HepG2 (cell line): ENCODE measurements around the gene ART5. TPM values are rescaled to one million over a fixed set of nuclear protein-coding genes. Genes with fewer than 3 reads are reported as not detected.

Source experiments
- AHR ChIP-seq: IDR thresholded peaks from 2 replicates; pipeline ENCODE4 v1.6.1; 2018; ENCODE audit warnings: missing genetic modification reagents, missing compliant biosample characterization
- ATF1 ChIP-seq: IDR thresholded peaks from 2 replicates; pipeline ENCODE4 v1.6.1; 2016; ENCODE audit warnings: mild to moderate bottlenecking, control low read depth
- CAMTA2 ChIP-seq: sonication (generic); formaldehyde crosslinking; IDR thresholded peaks from 2 replicates; pipeline ENCODE4 v1.4.0; 2020; ENCODE audit warnings: mild to moderate bottlenecking, missing genetic modification reagents, borderline replicate concordance
- HDAC1 ChIP-seq: sonication (generic); formaldehyde crosslinking; IDR thresholded peaks from 2 replicates; pipeline ENCODE4 v1.5.1; 2020; ENCODE audit warnings: mild to moderate bottlenecking, missing genetic modification reagents
- HIC2 ChIP-seq: sonication (generic); formaldehyde crosslinking; IDR thresholded peaks from 2 replicates; pipeline ENCODE4 v1.9.0; 2022; ENCODE audit warnings: low read depth, missing genetic modification reagents
- HIVEP1 ChIP-seq: sonication (generic); formaldehyde crosslinking; IDR thresholded peaks from 2 replicates; pipeline ENCODE4 v1.4.0; 2020; ENCODE audit warnings: mild to moderate bottlenecking, missing genetic modification reagents
- JDP2 ChIP-seq: sonication (generic); formaldehyde crosslinking; IDR thresholded peaks from 2 replicates; pipeline ENCODE4 v1.8.1; 2022; ENCODE audit warnings: missing genetic modification reagents, borderline replicate concordance
- MAF1 ChIP-seq: sonication (generic); formaldehyde crosslinking; IDR thresholded peaks from 2 replicates; pipeline ENCODE4 v1.5.0; 2020; ENCODE audit warnings: missing genetic modification reagents, borderline replicate concordance
- MBD4 ChIP-seq: IDR thresholded peaks from 2 replicates; pipeline ENCODE4 v1.6.1; 2012; ENCODE audit warnings: low read length, inconsistent platforms, borderline replicate concordance
- MEIS1 ChIP-seq: sonication (generic); formaldehyde crosslinking; IDR thresholded peaks from 2 replicates; pipeline ENCODE4 v1.9.0; 2021; ENCODE audit warnings: mild to moderate bottlenecking, missing genetic modification reagents, moderate library complexity, borderline replicate concordance
- NAIF1 ChIP-seq: sonication (generic); formaldehyde crosslinking; IDR thresholded peaks from 2 replicates; pipeline ENCODE4 v1.5.0; 2020; ENCODE audit warnings: mild to moderate bottlenecking, missing genetic modification reagents, borderline replicate concordance
- NCOA5 ChIP-seq: sonication (generic); formaldehyde crosslinking; IDR thresholded peaks from 2 replicates; pipeline ENCODE4 v1.4.0; 2020; ENCODE audit warnings: missing genetic modification reagents
- NFE2L2 ChIP-seq: fragments of 150-350 bp; IDR thresholded peaks from 2 replicates; pipeline ENCODE4 v1.6.1; 2014; ENCODE audit warnings: low read length
- POLR2A ChIP-seq, 2 experiments: IDR thresholded peaks; 2 replicates each; pipeline ENCODE4 v1.6.1; 2011; ENCODE audit warnings: low read depth in 2 of 2, low read length in 2 of 2, mild to moderate bottlenecking in 1 of 2, moderate library complexity in 1 of 2; ENCODE audit not compliant: insufficient read depth in 1 of 2
- PPARG ChIP-seq: conservative IDR thresholded peaks from 2 replicates; pipeline ENCODE4 v1.6.1; 2016; ENCODE audit warnings: missing biosample characterization, missing genetic modification reagents
- RFX3 ChIP-seq: IDR thresholded peaks from 2 replicates; pipeline ENCODE4 v1.6.1; 2016; ENCODE audit warnings: missing biosample characterization, missing genetic modification reagents
- STAT5B ChIP-seq: sonication (generic); formaldehyde crosslinking; IDR thresholded peaks from 2 replicates; pipeline ENCODE4 v1.4.0; 2020; ENCODE audit warnings: missing genetic modification reagents
- TBP ChIP-seq: sonication (generic); formaldehyde crosslinking; IDR thresholded peaks from 2 replicates; pipeline ENCODE4 v1.5.0; 2020; ENCODE audit warnings: missing genetic modification reagents
- TIGD3 ChIP-seq: sonication (generic); formaldehyde crosslinking; IDR thresholded peaks from 2 replicates; pipeline ENCODE4 v1.5.1; 2020; ENCODE audit warnings: mild to moderate bottlenecking, missing genetic modification reagents, borderline replicate concordance
- TSC22D2 ChIP-seq: sonication (generic); formaldehyde crosslinking; IDR thresholded peaks from 2 replicates; pipeline ENCODE4 v1.5.1; 2020; ENCODE audit warnings: missing genetic modification reagents, mild to moderate bottlenecking, borderline replicate concordance
- U2AF2 ChIP-seq: fragments of 200-400 bp; formaldehyde crosslinking; IDR thresholded peaks from 2 replicates; pipeline ENCODE4 v1.6.1; 2017; ENCODE audit warnings: low read depth, mild to moderate bottlenecking, low read length
- ZBTB46 ChIP-seq: sonication (generic); formaldehyde crosslinking; IDR thresholded peaks from 2 replicates; pipeline ENCODE4 v1.4.0; 2020; ENCODE audit warnings: mild to moderate bottlenecking, missing genetic modification reagents, borderline replicate concordance
- ZC3H4 ChIP-seq: sonication (generic); formaldehyde crosslinking; IDR thresholded peaks from 2 replicates; pipeline ENCODE4 v1.4.0; 2020; ENCODE audit warnings: missing genetic modification reagents, borderline replicate concordance
- ZNF17 ChIP-seq: sonication (generic); formaldehyde crosslinking; IDR thresholded peaks from 2 replicates; pipeline ENCODE4 v1.5.0; 2020; ENCODE audit warnings: mild to moderate bottlenecking, missing genetic modification reagents
- ZNF235 ChIP-seq: sonication (generic); formaldehyde crosslinking; IDR thresholded peaks from 2 replicates; pipeline ENCODE4 v1.8.1; 2023; ENCODE audit warnings: mild to moderate bottlenecking, missing genetic modification reagents, borderline replicate concordance
- ZNF670 ChIP-seq: sonication (generic); formaldehyde crosslinking; IDR thresholded peaks from 2 replicates; pipeline ENCODE4 v1.8.0; 2022; ENCODE audit warnings: mild to moderate bottlenecking, missing genetic modification reagents, borderline replicate concordance
- ZNF775 ChIP-seq: sonication (generic); formaldehyde crosslinking; IDR thresholded peaks from 2 replicates; pipeline ENCODE4 v1.4.0; 2020; ENCODE audit warnings: missing genetic modification reagents, mild to moderate bottlenecking, moderate library complexity, borderline replicate concordance
- ZNF790 ChIP-seq: sonication (generic); formaldehyde crosslinking; IDR thresholded peaks from 2 replicates; pipeline ENCODE4 v1.8.0; 2022; ENCODE audit warnings: missing genetic modification reagents, mild to moderate bottlenecking, borderline replicate concordance
- polyA plus RNA-seq, 8 experiments: library from polyadenylated mRNA; depleted of rRNA in 3 of 8; stranded (reverse) in 7 of 8; unstranded in 1 of 8; fragments of >200 nt; fragmentation: Illumina TruSeq in 4 of 8; extraction: Trizol in 4 of 8; gene quantifications; 2 replicates each; pipeline versions ENCODE4 v1.2.1 to v1.2.3, GENCODE V29; 2011 to 2016; ENCODE audit warnings: low read depth in 4 of 8, missing spikeins in 1 of 8, mixed read lengths in 1 of 8; ENCODE audit not compliant: insufficient read depth in 1 of 8
- total RNA-seq, 5 experiments: library from RNA; depleted of rRNA; stranded (reverse); fragments of >200 nt; fragmentation: Illumina TruSeq; extraction: Trizol; gene quantifications; 2 replicates each; pipeline ENCODE4 v1.2.3, GENCODE V29; 2016; ENCODE audit warnings: low read depth in 1 of 5

The ART5 gene
- total and polyA plus RNA-seq, 2 of the 13 experiments (the other 11 are each of a cell fraction or from before 2014, with no cell fraction given): 0.55 to 0.93 TPM

- no peak for TF ChIP-seq HIC2
- no peak for TF ChIP-seq ZNF235 (CRISPR knock-in tag)
- peak; percentile 70; the same call in 1 of the 2 replicates for TF ChIP-seq ZNF670 (CRISPR knock-in tag)
- TF ChIP-seq ZNF790 (CRISPR knock-in tag): no peak; the same call in 1 of the 2 replicates
- no peak for TF ChIP-seq MBD4
- no peak for TF ChIP-seq ZC3H4
- TF ChIP-seq STAT5B (CRISPR knock-in tag): no peak
- no peak for TF ChIP-seq MAF1 (CRISPR knock-in tag)
- no peak for TF ChIP-seq NAIF1 (CRISPR knock-in tag)
- no peak for TF ChIP-seq CAMTA2 (CRISPR knock-in tag)
- TF ChIP-seq TSC22D2 (CRISPR knock-in tag): no peak
- no peak for TF ChIP-seq TIGD3 (CRISPR knock-in tag)
- TF ChIP-seq HDAC1: peak; percentile 61
- no peak for TF ChIP-seq JDP2 (CRISPR knock-in tag)
- no peak for TF ChIP-seq RFX3 (CRISPR knock-in tag)
- no peak for TF ChIP-seq ZNF775 (CRISPR knock-in tag)
- TF ChIP-seq U2AF2: no peak
- TF ChIP-seq NFE2L2: no peak
- TF ChIP-seq TBP (CRISPR knock-in tag): no peak
- TF ChIP-seq PPARG (CRISPR knock-in tag): no peak
- TF ChIP-seq POLR2A (IDR thresholded peaks at IDR 0.05; ENCODE audit: insufficient read depth in 1 of 2, low read depth in 2 of 2, low read length in 2 of 2): peak; percentile 59; a peak in 3 of 4 replicates
- TF ChIP-seq NCOA5 (CRISPR knock-in tag): no peak
- TF ChIP-seq ATF1 (CRISPR knock-in tag): no peak
- TF ChIP-seq ZNF17 (CRISPR knock-in tag): no peak
- no peak for TF ChIP-seq MEIS1 (CRISPR knock-in tag)
- no peak for TF ChIP-seq AHR
- no peak for TF ChIP-seq ZBTB46 (CRISPR knock-in tag)
- TF ChIP-seq HIVEP1 (CRISPR knock-in tag): no peak
Observed at GRCh38 chr11:3642071-3642951, 519 bp upstream of the ART5 start (continued).
